Tibial nerve (tissue), 4 donors: ENCODE results near the gene CANT1. TPM values are rescaled to one million over a fixed set of nuclear protein-coding genes. Genes with fewer than 3 reads are reported as not detected.
A peak's percentile ranks its signal among the peaks of the same experiment; 100 is the strongest.

Experiments
- DNase-seq, 2 donors: peaks; one replicate each; pipeline ENCODE4 v3.0.0-alpha.2; 2019; ENCODE audit warnings: low spot score in 2 of 2
- H3K27ac ChIP-seq, 4 donors: fragments of 200-600 bp; sonication (generic) in 3 of 4; one replicate each; pipeline ENCODE4 v1.5.1; 2017 to 2019; ENCODE audit warnings: mild to moderate bottlenecking in 1 of 4
- H3K27me3 ChIP-seq, 2 donors: fragments of 200-600 bp; sonication (generic) in 1 of 2; one replicate each; pipeline versions ENCODE4 v1.5.1 to v1.6.0; 2017 to 2019
- H3K36me3 ChIP-seq, 3 donors: fragments of 200-600 bp; sonication (generic); one replicate each; pipeline ENCODE4 v1.5.1; 2018 to 2019
- H3K4me1 ChIP-seq, 4 donors: fragments of 200-600 bp; sonication (generic) in 3 of 4; one replicate each; pipeline ENCODE4 v1.5.1; 2017 to 2019
- H3K4me3 ChIP-seq, 4 donors: fragments of 200-600 bp; sonication (generic) in 3 of 4; one replicate each; pipeline ENCODE4 v1.5.1; 2017 to 2019; ENCODE audit warnings: mild to moderate bottlenecking in 1 of 4, moderate library complexity in 1 of 4
- H3K9me3 ChIP-seq, 4 donors: fragments of 200-600 bp; sonication (generic) in 3 of 4; one replicate each; pipeline ENCODE4 v1.5.1; 2017 to 2019
- EP300 ChIP-seq, 2 donors: sonication (generic); formaldehyde crosslinking; IDR thresholded peaks; one replicate each; pipeline ENCODE4 v1.6.1; 2017; ENCODE audit warnings: antibody characterized with exemption in 2 of 2, mild to moderate bottlenecking in 1 of 2
- POLR2A ChIP-seq, 2 donors: fragments of 450-650 bp; IDR thresholded peaks; one replicate each; pipeline ENCODE4 v1.6.1; 2017; ENCODE audit warnings: antibody characterized with exemption in 2 of 2, mild to moderate bottlenecking in 2 of 2, moderate library complexity in 2 of 2
- WGBS, 2 donors: methylation state at CpG; one replicate each; pipeline ENCODE4 v1.1.5; 2018; 5-methylcytosine and 5-hydroxymethylcytosine counted together
- total RNA-seq, 4 donors: library from RNA; depleted of rRNA; stranded (reverse); fragments of >200 nt; gene quantifications; one replicate each; pipeline ENCODE4 v1.1.0, GENCODE V29; 2016
- TF ChIP-seq, protein P1 (sequence below), 5 experiments: fragments of 200-600 bp in 3 of 5; fragments of 450-650 bp in 2 of 5; sonication (generic) in 3 of 5; IDR thresholded peaks; one replicate each; pipeline ENCODE4 v1.5.1; 2016 to 2019; ENCODE audit warnings: antibody characterized with exemption in 5 of 5, mild to moderate bottlenecking in 3 of 5, moderate library complexity in 2 of 5

The CANT1 gene
- total RNA-seq, 4 donors from 2014 or later = 21.0 to 27.3 (median 25.5) TPM

DNA sequence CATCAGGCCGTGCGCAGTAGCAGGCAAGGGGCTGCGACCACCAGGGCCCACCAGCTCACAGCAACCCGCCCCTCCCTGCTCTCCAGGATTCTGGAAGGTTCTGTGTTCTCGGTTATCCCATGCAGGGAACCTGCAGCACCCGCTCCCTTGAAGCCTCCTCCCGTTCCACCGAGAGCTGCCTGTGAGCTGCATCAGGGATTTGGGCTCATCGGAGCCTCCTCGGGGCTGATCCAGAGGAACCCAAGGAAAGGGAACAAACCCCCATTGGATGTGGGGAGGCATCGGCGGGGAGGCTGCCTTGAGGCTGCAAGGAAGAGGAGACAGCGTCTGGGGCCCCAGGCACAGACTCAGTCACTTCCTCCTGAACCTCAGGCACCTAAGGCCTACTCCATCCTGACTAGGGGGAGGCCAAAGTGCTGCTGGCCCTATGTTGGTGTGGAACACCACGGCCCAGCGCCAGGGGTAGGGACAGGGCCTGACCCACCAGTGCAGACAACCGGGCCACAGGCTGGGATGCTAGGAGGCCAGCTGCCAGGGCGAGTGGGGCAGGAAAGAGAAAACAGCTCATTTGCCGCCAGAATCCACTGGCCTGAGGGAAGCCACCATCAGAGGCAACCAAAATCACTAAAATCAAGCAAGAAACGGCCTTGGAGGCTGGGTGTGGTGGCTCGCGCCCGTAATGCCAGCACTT is 15.4 kb downstream of the CANT1 start:
- Histone ChIP-seq H3K4me3 (no peak overlapping the region), H3K9me3 (no peaks in the 10 kb centered on the region), H3K36me3 (peaks cover 0 to 90% (median 36%) of the 10 kb centered on the region in 3 donors), H3K27me3 (no peaks in the 10 kb centered on the region), H3K27ac (no peak overlapping the region), H3K4me1 (peaks cover 0 to 40% (median 6%) of the 10 kb centered on the region in 4 donors)
- TF ChIP-seq, protein P1, sequence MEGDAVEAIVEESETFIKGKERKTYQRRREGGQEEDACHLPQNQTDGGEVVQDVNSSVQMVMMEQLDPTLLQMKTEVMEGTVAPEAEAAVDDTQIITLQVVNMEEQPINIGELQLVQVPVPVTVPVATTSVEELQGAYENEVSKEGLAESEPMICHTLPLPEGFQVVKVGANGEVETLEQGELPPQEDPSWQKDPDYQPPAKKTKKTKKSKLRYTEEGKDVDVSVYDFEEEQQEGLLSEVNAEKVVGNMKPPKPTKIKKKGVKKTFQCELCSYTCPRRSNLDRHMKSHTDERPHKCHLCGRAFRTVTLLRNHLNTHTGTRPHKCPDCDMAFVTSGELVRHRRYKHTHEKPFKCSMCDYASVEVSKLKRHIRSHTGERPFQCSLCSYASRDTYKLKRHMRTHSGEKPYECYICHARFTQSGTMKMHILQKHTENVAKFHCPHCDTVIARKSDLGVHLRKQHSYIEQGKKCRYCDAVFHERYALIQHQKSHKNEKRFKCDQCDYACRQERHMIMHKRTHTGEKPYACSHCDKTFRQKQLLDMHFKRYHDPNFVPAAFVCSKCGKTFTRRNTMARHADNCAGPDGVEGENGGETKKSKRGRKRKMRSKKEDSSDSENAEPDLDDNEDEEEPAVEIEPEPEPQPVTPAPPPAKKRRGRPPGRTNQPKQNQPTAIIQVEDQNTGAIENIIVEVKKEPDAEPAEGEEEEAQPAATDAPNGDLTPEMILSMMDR (IDR thresholded peaks at IDR 0.05) = no peak
- DNase-seq = peak in 1 of 2 donors; percentile 7
- WGBS, 2 donors = 92 to 93% methylated on average over 17 to 21 of the region's 22 CpGs

DNA sequence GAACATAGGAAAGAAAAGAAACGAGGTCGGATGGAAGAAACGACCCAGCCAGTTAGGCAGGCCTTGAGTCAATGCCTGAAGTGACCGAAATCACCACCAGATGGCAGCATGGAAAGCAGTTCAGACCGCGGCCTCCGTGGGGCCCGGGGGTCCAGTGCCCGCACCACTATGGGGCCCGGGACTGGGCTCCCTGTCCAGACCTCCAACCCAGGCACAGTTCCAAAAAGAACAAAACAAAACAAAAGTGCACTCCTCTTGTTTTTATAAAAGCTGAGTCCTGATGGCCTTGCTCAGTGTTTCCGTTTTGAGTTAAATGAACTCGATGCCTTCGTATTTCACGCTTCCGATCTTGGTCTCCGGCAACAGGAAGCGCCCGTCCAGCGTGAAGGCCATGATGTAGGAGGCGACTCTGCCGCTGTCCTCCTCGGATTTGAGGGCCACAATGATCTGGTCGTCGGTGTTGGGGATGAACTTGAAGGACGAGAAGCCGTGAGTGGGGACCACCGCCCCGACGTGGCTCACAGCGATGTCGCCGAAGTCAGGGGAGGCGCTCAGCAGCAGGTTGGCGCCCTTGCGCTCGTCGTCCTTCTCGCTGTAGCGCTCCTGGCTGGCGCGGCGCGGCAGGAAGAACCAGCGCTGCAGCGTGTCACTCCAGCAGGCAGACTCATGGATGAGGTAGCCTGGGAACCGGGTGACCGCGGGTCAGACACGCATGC is 16.2 kb downstream of the CANT1 start:
- Histone ChIP-seq H3K27me3 (no peaks in the 10 kb centered on the region), H3K4me3 (no peak overlapping the region), H3K36me3 (peaks cover 0 to 85% (median 33%) of the 10 kb centered on the region in 3 donors), H3K9me3 (no peaks in the 10 kb centered on the region), H3K4me1 (peaks cover 0 to 33% (median 3%) of the 10 kb centered on the region in 4 donors), H3K27ac (no peak overlapping the region)
- 75% methylated on average over 45 to 49 of the region's 49 CpGs for WGBS, 2 donors
- DNase-seq = peak; percentile 59 to 76
- TF ChIP-seq EP300 (IDR thresholded peaks at IDR 0.05) = no peak
- TF ChIP-seq, protein P1 (IDR thresholded peaks at IDR 0.05) = peak; percentile 70 to 82 (median 77)

DNA sequence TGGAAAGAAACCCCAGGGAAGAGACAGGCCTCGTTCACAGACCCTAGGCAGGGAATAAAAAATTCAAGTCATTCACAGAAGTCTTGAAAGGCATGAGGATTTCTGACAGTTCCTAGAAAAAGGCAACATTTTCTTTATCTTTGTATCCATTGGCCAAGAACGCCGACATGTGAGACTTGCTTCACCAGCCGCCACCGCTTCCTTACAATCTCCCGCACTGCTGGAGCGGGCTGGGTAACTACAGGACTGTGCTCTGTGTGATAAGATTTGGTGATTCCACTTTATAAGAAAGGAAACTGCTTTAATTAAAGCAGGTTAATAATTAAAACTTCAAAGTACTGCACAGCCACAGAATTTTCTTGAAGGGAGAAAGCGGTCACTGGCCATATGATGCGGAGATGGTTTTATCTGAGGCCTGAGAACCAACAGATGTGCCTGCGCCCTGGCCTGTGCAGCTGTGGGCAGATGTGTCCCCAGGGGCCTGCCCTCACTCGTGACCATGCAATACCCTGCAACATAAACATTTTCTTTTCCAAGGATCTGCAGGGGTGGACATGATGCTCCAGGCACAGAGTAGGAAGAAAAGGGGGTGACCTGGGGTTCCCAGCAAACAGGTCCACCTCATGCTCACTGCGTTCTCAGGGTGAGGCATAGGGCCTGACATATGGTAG is 16.9 kb downstream of the CANT1 start:
- no peak overlapping the region for H3K27ac ChIP-seq
- WGBS, 2 donors = 84% methylated on average over 12 of the region's 12 CpGs
- H3K36me3 ChIP-seq = peaks cover 0 to 78% (median 29%) of the 10 kb centered on the region in 3 donors
- H3K9me3 ChIP-seq = no peaks in the 10 kb centered on the region
- TF ChIP-seq POLR2A (IDR thresholded peaks at IDR 0.05) (no peak), EP300 (IDR thresholded peaks at IDR 0.05) (no peak)
- TF ChIP-seq, protein P1 (IDR thresholded peaks at IDR 0.05) = no peak
- H3K4me3 ChIP-seq = no peak overlapping the region
- peak in 1 of 2 donors; percentile 10 for DNase-seq
- H3K27me3 ChIP-seq = no peaks in the 10 kb centered on the region
- H3K4me1 ChIP-seq = peaks cover 0 to 32% (median 0%) of the 10 kb centered on the region in 4 donors

DNA sequence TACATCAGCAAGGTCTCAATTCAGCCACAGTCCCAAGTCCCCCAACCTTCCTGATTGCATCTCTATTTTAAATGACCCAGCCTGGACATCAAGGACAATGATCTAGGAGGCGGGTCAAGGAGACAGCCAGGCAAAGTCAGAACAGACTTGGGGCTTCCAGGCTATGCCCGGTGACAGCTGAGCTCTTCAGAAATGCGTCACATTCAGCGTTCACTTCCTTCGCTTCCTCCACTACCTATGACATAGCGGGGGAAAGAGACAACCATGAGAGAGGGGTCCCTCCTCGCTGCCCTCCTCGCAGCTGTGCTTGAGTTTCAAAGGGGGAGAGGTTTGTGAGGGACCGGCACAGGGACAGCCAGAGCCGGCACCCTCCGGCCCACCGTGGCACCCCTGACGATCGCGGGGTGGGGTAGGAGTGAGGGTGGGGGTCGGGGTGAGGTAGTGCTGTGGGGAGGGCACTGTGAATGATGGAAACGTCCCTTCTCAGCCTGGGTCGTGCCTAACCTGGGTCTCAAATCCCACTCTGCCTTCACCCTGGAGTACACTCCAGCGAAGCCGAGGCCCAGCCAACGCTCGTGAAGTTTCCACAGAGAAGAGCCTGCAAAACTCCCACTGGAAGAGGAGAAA is 17.5 kb downstream of the CANT1 start:
- Histone ChIP-seq H3K27me3 (no peaks in the 10 kb centered on the region), H3K4me1 (peaks cover 0 to 32% (median under 1%) of the 10 kb centered on the region in 4 donors), H3K9me3 (no peaks in the 10 kb centered on the region), H3K27ac (no peak overlapping the region), H3K4me3 (no peak overlapping the region), H3K36me3 (peaks cover 0 to 71% (median 22%) of the 10 kb centered on the region in 3 donors)
- no peak for TF ChIP-seq EP300 (IDR thresholded peaks at IDR 0.05)
- TF ChIP-seq, protein P1 (IDR thresholded peaks at IDR 0.05) = no peak
- TF ChIP-seq POLR2A (IDR thresholded peaks at IDR 0.05) = no peak
- WGBS, 2 donors = 94 to 97% methylated on average over 22 of the region's 22 CpGs
- DNase-seq = peak in 1 of 2 donors; percentile 3
